ENCODE data around the gene SH3PXD2B. TPM values are rescaled to one million over a fixed set of nuclear protein-coding genes. Genes with fewer than 3 reads are reported as not detected.

SH3PXD2B gene
- total and polyA plus RNA-seq, 10 donors, result 2.0 to 31.8 (median 9.9) TPM

GRCh38 chr5:172342918-172343317, 111.4 kb downstream of the SH3PXD2B start:
- Histone ChIP-seq H3K4me3 (no peak overlapping the region), H3K27me3 (replicated peaks in 1 of 7) (peaks cover 0 to 11% (median 0%) of the 10 kb centered on the region in 7 donors), H3K9me3 (no peaks in the 10 kb centered on the region), H3K27ac (no peak overlapping the region), H3K4me1 (no peaks in the 10 kb centered on the region), H3K36me3 (peaks cover 0 to 62% (median 0%) of the 10 kb centered on the region in 6 donors)
- WGBS, 5 donors, result 75 to 85% (median 80%) methylated on average over 7 of the region's 7 CpGs
- intact Hi-C loops (cut with DNase I; ENCODE audit: low total_unique reads), result no loop called here
- no peak for DNase-seq
- TF ChIP-seq POLR2AphosphoS5 (IDR thresholded peaks at IDR 0.05), result no peak
- no peak for TF ChIP-seq POLR2A (IDR thresholded peaks at IDR 0.05)
- no peak for TF ChIP-seq CTCF (IDR thresholded peaks at IDR 0.05 in 8 of 11, conservative IDR thresholded peaks at IDR 0.05 in 3 of 11)

- H3K27ac ChIP-seq, result no peak overlapping the region
- intact Hi-C loops (cut with DNase I; ENCODE audit: low total_unique reads), result no loop called here
- WGBS, 5 donors, result 89 to 95% (median 91%) methylated on average over 35 of the region's 35 CpGs
- peaks cover 0 to 11% (median 0%) of the 10 kb centered on the region in 7 donors for H3K27me3 ChIP-seq (replicated peaks in 1 of 7)
- H3K9me3 ChIP-seq, result no peaks in the 10 kb centered on the region
- TF ChIP-seq POLR2AphosphoS5 (IDR thresholded peaks at IDR 0.05), result no peak
- no peak for TF ChIP-seq CTCF (IDR thresholded peaks at IDR 0.05 in 8 of 11, conservative IDR thresholded peaks at IDR 0.05 in 3 of 11)
- no peak for TF ChIP-seq POLR2A (IDR thresholded peaks at IDR 0.05)
- H3K36me3 ChIP-seq, result peaks cover 0 to 38% (median 0%) of the 10 kb centered on the region in 6 donors
- peaks cover 0 to 10% (median 0%) of the 10 kb centered on the region in 6 donors for H3K4me1 ChIP-seq
- no peak for DNase-seq
- H3K4me3 ChIP-seq, result no peak overlapping the region
Measured at GRCh38 chr5:172339264-172340180, 114.8 kb downstream of the SH3PXD2B start.

GRCh38 chr5:172336676-172337285, 117.5 kb downstream of the SH3PXD2B start:
- Histone ChIP-seq H3K27ac (no peak overlapping the region), H3K36me3 (peaks cover 0 to 24% (median 0%) of the 10 kb centered on the region in 6 donors), H3K4me1 (peaks cover 0 to 10% (median 0%) of the 10 kb centered on the region in 6 donors), H3K27me3 (replicated peaks in 1 of 7) (peaks cover 0 to 17% (median 0%) of the 10 kb centered on the region in 7 donors), H3K9me3 (no peaks in the 10 kb centered on the region), H3K4me3 (no peak overlapping the region)
- TF ChIP-seq CTCF (IDR thresholded peaks at IDR 0.05 in 8 of 11, conservative IDR thresholded peaks at IDR 0.05 in 3 of 11) (no peak), POLR2A (IDR thresholded peaks at IDR 0.05) (no peak), POLR2AphosphoS5 (IDR thresholded peaks at IDR 0.05) (no peak)
- intact Hi-C loops (cut with DNase I; ENCODE audit: low total_unique reads), result no loop called here
- no peak for DNase-seq
- 55 to 75% (median 71%) methylated on average over 9 of the region's 9 CpGs for WGBS, 5 donors

GRCh38 chr5:172336264-172336663, 118.1 kb downstream of the SH3PXD2B start:
- WGBS, 5 donors, result 57 to 74% (median 66%) methylated on average over 10 of the region's 10 CpGs
- H3K9me3 ChIP-seq, result no peaks in the 10 kb centered on the region
- intact Hi-C loops (cut with DNase I; ENCODE audit: low total_unique reads), result no loop called here
- peaks cover 0 to 24% (median 0%) of the 10 kb centered on the region in 6 donors for H3K36me3 ChIP-seq
- TF ChIP-seq CTCF (IDR thresholded peaks at IDR 0.05 in 8 of 11, conservative IDR thresholded peaks at IDR 0.05 in 3 of 11), result no peak
- TF ChIP-seq POLR2A (IDR thresholded peaks at IDR 0.05), result no peak
- no peak for TF ChIP-seq POLR2AphosphoS5 (IDR thresholded peaks at IDR 0.05)
- no peak for DNase-seq
- peaks cover 0 to 10% (median 0%) of the 10 kb centered on the region in 6 donors for H3K4me1 ChIP-seq
- H3K27me3 ChIP-seq (replicated peaks in 1 of 7), result peaks cover 0 to 17% (median 0%) of the 10 kb centered on the region in 7 donors
- no peak overlapping the region for H3K27ac ChIP-seq
- H3K4me3 ChIP-seq, result no peak overlapping the region
